SK-N-SH treated with all-trans-retinoic acid at 6 μM for 48 hours (cell line): Measurements from ENCODE around the gene DCXR.
A peak's percentile ranks its signal among the peaks of the same experiment; 100 is the strongest.

Experiments
- ATAC-seq: fragments of 200-7000 bp; cut with Tn5 transposase; 3 replicates; pipeline ENCODE4 v1.9.1; 2020; ENCODE audit warnings: mild to moderate bottlenecking, moderate library complexity
- ARNTL ChIP-seq: fragments of 450-650 bp; formaldehyde crosslinking; IDR thresholded peaks from 2 replicates; pipeline ENCODE4 v1.5.0; 2020; ENCODE audit warnings: low read depth, mild to moderate bottlenecking, moderate library complexity, borderline replicate concordance
- BACH2 ChIP-seq: fragments of 250-450 bp; sonication (Bioruptor Pico); IDR thresholded peaks from 2 replicates; pipeline ENCODE4 v1.9.0; 2021; ENCODE audit warnings: mild to moderate bottlenecking, borderline replicate concordance
- CREB5 ChIP-seq: fragments of 250-450 bp; sonication (Bioruptor Pico); IDR thresholded peaks from 2 replicates; pipeline ENCODE4 v1.5.1; 2020; ENCODE audit warnings: low read depth, mild to moderate bottlenecking, moderate library complexity
- CSDC2 ChIP-seq: fragments of 250-450 bp; sonication (Bioruptor Pico); IDR thresholded peaks from 2 replicates; pipeline ENCODE4 v1.5.0; 2020; ENCODE audit warnings: mild to moderate bottlenecking, moderate library complexity
- CSRNP3 ChIP-seq: fragments of 250-450 bp; sonication (Bioruptor Pico); IDR thresholded peaks from 2 replicates; pipeline ENCODE4 v1.5.1; 2021; ENCODE audit warnings: mild to moderate bottlenecking, moderate library complexity
- ESRRG ChIP-seq: fragments of 250-450 bp; sonication (Bioruptor Pico); IDR thresholded peaks from 2 replicates; pipeline ENCODE4 v1.6.1; 2021; ENCODE audit warnings: mild to moderate bottlenecking
- GLIS3 ChIP-seq: fragments of 250-450 bp; sonication (Bioruptor Pico); IDR thresholded peaks from 2 replicates; pipeline ENCODE4 v1.5.0; 2020; ENCODE audit warnings: mild to moderate bottlenecking, moderate library complexity
- OSR1 ChIP-seq: fragments of 250-450 bp; sonication (Bioruptor Pico); IDR thresholded peaks from 2 replicates; pipeline ENCODE4 v1.8.0; 2022; ENCODE audit warnings: moderate library complexity, mild to moderate bottlenecking, inconsistent platforms
- PATZ1 ChIP-seq: fragments of 250-450 bp; sonication (Bioruptor Pico); IDR thresholded peaks from 2 replicates; pipeline ENCODE4 v1.8.0; 2020; ENCODE audit warnings: mild to moderate bottlenecking, moderate library complexity, borderline replicate concordance
- POU6F1 ChIP-seq: fragments of 250-450 bp; sonication (Bioruptor Pico); IDR thresholded peaks from 2 replicates; pipeline ENCODE4 v1.8.0; 2021; ENCODE audit warnings: low read depth, mild to moderate bottlenecking, moderate library complexity, borderline replicate concordance
- PPARA ChIP-seq: fragments of 250-450 bp; sonication (Bioruptor Pico); IDR thresholded peaks from 2 replicates; pipeline ENCODE4 v1.5.0; 2020; ENCODE audit warnings: mild to moderate bottlenecking, borderline replicate concordance
- RARB ChIP-seq: fragments of 250-450 bp; sonication (Bioruptor Pico); IDR thresholded peaks from 2 replicates; pipeline ENCODE4 v1.8.0; 2021; ENCODE audit warnings: mild to moderate bottlenecking, moderate library complexity
- SNAI2 ChIP-seq: fragments of 250-450 bp; sonication (Bioruptor Pico); IDR thresholded peaks from 2 replicates; pipeline ENCODE4 v1.5.0; 2020; ENCODE audit warnings: mild to moderate bottlenecking, moderate library complexity
- TCF4 ChIP-seq: fragments of 250-450 bp; sonication (Bioruptor Pico); IDR thresholded peaks from 2 replicates; pipeline ENCODE4 v1.8.0; 2021; ENCODE audit warnings: mild to moderate bottlenecking, moderate library complexity, borderline replicate concordance
- TOX ChIP-seq: fragments of 250-450 bp; sonication (Bioruptor Pico); IDR thresholded peaks from 2 replicates; pipeline ENCODE4 v1.8.0; 2021; ENCODE audit warnings: mild to moderate bottlenecking, moderate library complexity, borderline replicate concordance
- ZC3H10 ChIP-seq: fragments of 250-450 bp; sonication (Bioruptor Pico); IDR thresholded peaks from 2 replicates; pipeline ENCODE4 v1.5.1; 2021; ENCODE audit warnings: mild to moderate bottlenecking, moderate library complexity
- ZFP3 ChIP-seq: fragments of 250-450 bp; sonication (Bioruptor Pico); IDR thresholded peaks from 2 replicates; pipeline ENCODE4 v1.5.0; 2020; ENCODE audit warnings: mild to moderate bottlenecking, moderate library complexity
- ZFP30 ChIP-seq: fragments of 450-650 bp; formaldehyde crosslinking; IDR thresholded peaks from 2 replicates; pipeline ENCODE4 v1.5.0; 2022; ENCODE audit warnings: mild to moderate bottlenecking, moderate library complexity
- ZNF565 ChIP-seq: fragments of 450-650 bp; formaldehyde crosslinking; conservative IDR thresholded peaks from 2 replicates; pipeline ENCODE4 v1.5.0; 2020; ENCODE audit warnings: low read depth, mild to moderate bottlenecking, moderate library complexity
- ZNF8 ChIP-seq: fragments of 450-650 bp; formaldehyde crosslinking; IDR thresholded peaks from 2 replicates; pipeline ENCODE4 v1.5.0; 2020; ENCODE audit warnings: mild to moderate bottlenecking, moderate library complexity

The DCXR gene

GRCh38 chr17:82003411-82004381 is 33.8 kb downstream of the DCXR start:
- peak; percentile 87 for ATAC-seq
- TF ChIP-seq ZNF565 (CRISPR knock-in tag): no peak
- no peak for TF ChIP-seq ESRRG (CRISPR knock-in tag)
- no peak for TF ChIP-seq CSRNP3 (CRISPR knock-in tag)
- no peak for TF ChIP-seq CREB5 (CRISPR knock-in tag)
- TF ChIP-seq PPARA: no peak
- TF ChIP-seq ZC3H10 (CRISPR knock-in tag): no peak
- peak; percentile 81; the same call in 1 of the 2 replicates for TF ChIP-seq PATZ1 (CRISPR knock-in tag)
- TF ChIP-seq SNAI2 (CRISPR knock-in tag): peak; percentile 82; the same call in 1 of the 2 replicates
- peak; percentile 8; the same call in 1 of the 2 replicates for TF ChIP-seq ZFP3 (CRISPR knock-in tag)
- no peak for TF ChIP-seq POU6F1 (CRISPR knock-in tag)
- peak; percentile 79 for TF ChIP-seq CSDC2
- no peak for TF ChIP-seq TOX (CRISPR knock-in tag)
- no peak for TF ChIP-seq ZFP30 (CRISPR knock-in tag)
- TF ChIP-seq ZNF8 (CRISPR knock-in tag): no peak
- TF ChIP-seq, all 23 proteins: peak for 4

GRCh38 chr17:82001571-82002056 is 35.9 kb downstream of the DCXR start:
- ATAC-seq: no peak
- no peak for TF ChIP-seq BACH2 (CRISPR knock-in tag)
- no peak for TF ChIP-seq ARNTL
- no peak for TF ChIP-seq PATZ1 (CRISPR knock-in tag)

GRCh38 chr17:82000803-82001570 is 36.5 kb downstream of the DCXR start:
- no peak for ATAC-seq

More at GRCh38 chr17:82000803-82001570, 36.5 kb downstream of the DCXR start:
- no peak for TF ChIP-seq CREB5 (CRISPR knock-in tag)
- TF ChIP-seq OSR1: no peak
- no peak for TF ChIP-seq TOX (CRISPR knock-in tag)
- no peak for TF ChIP-seq TCF4 (CRISPR knock-in tag)
- TF ChIP-seq ZFP30 (CRISPR knock-in tag): no peak
- TF ChIP-seq RARB: no peak
- no peak for TF ChIP-seq GLIS3 (CRISPR knock-in tag)
